Astrocyte of the spinal cord (primary cell): Measurements from ENCODE around the gene CD3D.

Experiments
- DNase-seq: peaks from one replicate; pipeline ENCODE4 v3.0.0; 2011; ENCODE audit warnings: low read depth, low spot score
- H3K4me3 ChIP-seq: 2 replicates; pipeline ENCODE4 v1.5.1; 2011; ENCODE audit warnings: low read depth, mild to moderate bottlenecking, low read length, moderate library complexity
- in situ Hi-C: cut with HindIII; loops from 2 replicates; pipeline ENCODE4 v1.10.0; 2017; ENCODE audit warnings: low sequenced_read_pairs
- TF ChIP-seq, protein P1 (sequence below): IDR thresholded peaks from 2 replicates; pipeline ENCODE4 v1.5.1; 2012; ENCODE audit warnings: low read depth, mild to moderate bottlenecking, low read length, inconsistent platforms

The CD3D gene

DNA sequence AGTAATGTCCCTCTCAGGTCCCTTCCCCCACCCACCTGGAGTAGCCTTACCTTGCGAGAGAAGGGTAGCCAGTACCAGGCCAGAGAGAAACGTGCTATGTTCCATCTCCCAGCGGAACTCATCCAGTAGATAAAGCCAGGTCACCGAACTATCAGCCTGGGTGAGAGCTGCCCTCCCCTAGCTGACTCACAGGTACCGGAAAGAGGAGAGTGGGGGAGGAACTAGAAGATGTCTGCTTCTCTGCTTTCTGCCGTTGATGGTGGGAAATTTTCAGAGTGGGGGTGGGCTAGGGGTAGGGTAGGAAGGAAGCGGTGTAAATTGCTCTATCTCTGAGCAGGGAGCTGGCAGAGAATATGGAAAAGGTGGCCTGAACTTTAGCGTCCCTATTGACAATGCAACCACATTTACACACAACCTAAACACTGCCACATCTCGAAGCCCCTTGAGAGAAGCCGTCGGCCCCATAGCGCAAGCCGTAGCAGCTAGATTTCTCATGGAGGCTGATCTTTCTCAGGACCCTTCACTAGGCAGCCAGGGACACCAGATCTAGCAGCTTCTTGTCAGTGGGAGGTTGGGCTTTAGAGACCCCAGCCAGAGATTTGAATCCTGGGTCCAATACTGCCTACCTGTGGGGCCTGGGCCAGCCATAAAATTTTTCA lies at the start of gene CD3D:
Gene CD3D, minus strand, starts transcription at position 203 of the 659 bp plus-strand sequence. Its CDS starts 98 bp downstream, at position 105.
- in situ Hi-C loops = no loop called here
- H3K4me3 ChIP-seq = no peak within 1 kb of the TSS
- TF ChIP-seq, protein P1, sequence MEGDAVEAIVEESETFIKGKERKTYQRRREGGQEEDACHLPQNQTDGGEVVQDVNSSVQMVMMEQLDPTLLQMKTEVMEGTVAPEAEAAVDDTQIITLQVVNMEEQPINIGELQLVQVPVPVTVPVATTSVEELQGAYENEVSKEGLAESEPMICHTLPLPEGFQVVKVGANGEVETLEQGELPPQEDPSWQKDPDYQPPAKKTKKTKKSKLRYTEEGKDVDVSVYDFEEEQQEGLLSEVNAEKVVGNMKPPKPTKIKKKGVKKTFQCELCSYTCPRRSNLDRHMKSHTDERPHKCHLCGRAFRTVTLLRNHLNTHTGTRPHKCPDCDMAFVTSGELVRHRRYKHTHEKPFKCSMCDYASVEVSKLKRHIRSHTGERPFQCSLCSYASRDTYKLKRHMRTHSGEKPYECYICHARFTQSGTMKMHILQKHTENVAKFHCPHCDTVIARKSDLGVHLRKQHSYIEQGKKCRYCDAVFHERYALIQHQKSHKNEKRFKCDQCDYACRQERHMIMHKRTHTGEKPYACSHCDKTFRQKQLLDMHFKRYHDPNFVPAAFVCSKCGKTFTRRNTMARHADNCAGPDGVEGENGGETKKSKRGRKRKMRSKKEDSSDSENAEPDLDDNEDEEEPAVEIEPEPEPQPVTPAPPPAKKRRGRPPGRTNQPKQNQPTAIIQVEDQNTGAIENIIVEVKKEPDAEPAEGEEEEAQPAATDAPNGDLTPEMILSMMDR = no peak
- DNase-seq = no peak

DNA sequence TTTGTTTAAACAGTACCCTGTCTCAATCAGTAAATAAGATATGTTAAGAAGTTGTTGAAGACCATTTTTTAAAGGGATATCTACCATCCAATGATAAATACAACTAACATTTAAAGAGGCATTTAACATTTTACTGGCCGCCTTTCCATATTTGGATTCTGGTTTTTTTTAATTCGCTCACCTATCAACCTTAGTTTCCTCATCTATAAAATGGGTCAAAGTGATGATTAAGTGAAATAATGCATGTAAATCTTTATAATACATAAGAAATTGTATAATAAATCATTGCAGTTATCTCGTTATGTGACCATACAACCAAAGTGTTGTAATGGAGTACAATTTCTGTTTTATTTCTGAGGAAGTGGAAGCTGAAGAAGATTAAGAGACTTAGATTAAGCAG lies 41.2 kb upstream of the CD3D start:
- in situ Hi-C loops = no loop called here
- no peak overlapping the region for H3K4me3 ChIP-seq
- DNase-seq = no peak
- TF ChIP-seq, protein P1 = no peak

DNA sequence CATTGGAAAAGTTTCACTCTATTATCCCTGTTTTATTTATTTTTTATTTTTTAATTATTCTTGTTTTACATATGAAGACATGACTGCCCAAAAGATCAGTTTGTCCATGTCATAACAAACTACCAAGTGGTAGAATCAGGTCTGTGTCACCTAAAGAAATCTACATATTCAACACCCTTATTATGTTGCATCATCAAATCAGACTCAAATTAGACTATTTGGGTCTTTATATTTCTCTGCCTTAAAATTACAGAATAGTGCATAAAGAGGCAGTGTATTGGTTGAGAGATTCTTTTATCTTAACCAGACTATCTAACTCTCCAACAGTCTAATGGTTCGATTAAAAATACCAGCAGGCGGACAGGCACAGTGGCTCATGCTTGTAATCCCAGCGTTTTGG lies 40.4 kb upstream of the CD3D start:
- H3K4me3 ChIP-seq = no peak overlapping the region
- DNase-seq = no peak
- TF ChIP-seq, protein P1 = no peak
- in situ Hi-C loops = no loop called here

DNA sequence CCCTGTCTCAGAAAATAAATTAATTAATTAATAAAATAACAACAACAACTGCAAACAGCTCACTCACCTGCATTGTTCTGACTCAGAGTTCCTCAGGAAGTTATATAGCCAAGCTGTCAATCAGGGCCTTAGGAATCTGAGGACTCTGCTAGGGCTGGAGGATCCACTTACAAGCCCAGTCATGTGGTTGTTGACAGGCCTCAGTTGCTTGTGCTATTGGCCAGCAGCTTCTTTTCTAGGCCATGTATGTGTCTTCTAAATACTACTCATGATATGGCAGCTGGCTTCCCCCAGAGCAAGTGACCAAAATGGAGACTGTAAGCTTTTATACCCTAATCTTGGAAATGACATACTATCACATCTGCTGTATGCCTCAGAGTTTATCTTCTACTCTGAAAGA lies 38.1 kb upstream of the CD3D start:
- no peak for DNase-seq
- TF ChIP-seq, protein P1 = no peak
- no peak overlapping the region for H3K4me3 ChIP-seq
- in situ Hi-C loops = no loop called here

DNA sequence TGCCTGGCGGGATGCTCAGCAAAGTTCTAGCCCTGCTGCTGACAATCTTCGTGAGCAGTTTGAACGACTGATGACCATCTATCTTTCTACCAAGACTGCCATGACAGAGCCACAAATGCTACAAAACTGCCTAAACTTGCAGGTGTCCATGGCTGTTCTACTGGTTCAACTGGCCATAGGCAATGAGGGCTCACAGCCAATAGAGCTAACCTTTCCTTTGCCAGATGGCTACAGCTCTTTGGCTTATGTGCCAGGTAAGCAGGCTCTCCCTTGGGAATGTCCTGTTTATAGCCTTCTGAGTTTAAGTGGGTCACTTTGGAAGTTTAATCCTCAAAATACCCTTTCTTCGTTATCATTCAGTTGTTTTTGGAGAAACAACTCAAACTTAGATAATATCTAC lies 37.0 kb upstream of the CD3D start:
- TF ChIP-seq, protein P1 = no peak

DNA sequence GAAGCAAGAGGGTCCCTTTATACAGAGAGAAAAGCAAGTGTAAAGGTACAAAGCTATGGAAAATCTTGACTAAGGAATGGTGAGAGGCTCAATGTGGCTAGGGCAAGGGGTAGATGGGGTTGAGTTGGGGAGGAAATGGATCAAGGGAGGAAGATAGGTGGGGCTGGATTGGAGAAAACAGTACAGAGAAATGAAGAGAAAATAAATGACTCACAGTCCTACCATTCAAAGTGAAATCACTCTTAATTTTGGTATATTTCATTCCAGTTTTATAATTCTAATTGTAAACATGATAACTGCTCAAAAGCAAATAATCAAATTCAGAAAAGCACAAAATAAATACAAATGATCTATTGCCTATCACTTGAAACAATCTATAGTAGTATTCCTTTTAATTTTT lies 33.5 kb upstream of the CD3D start:
- TF ChIP-seq, protein P1 = no peak
- H3K4me3 ChIP-seq = no peak overlapping the region
- in situ Hi-C loops = no loop called here
- DNase-seq = no peak

More for the DNA sequence above, 37.0 kb upstream of the CD3D start:
- no peak overlapping the region for H3K4me3 ChIP-seq
- DNase-seq = no peak
- in situ Hi-C loops = no loop called here
